GM12872 (cell line): Measurements from ENCODE around the gene ATG4C.

Experiments used
- CTCF ChIP-seq: IDR thresholded peaks from 3 replicates; pipeline ENCODE4 v1.5.1; 2011; ENCODE audit warnings: low read depth, mild to moderate bottlenecking, low read length, moderate library complexity; ENCODE audit not compliant: insufficient read depth

The ATG4C gene

GRCh38 chr1:62810420-62811274 is 26.7 kb downstream of the ATG4C start:
- TF ChIP-seq CTCF = no peak

- TF ChIP-seq CTCF = no peak
Observed at GRCh38 chr1:62823556-62823955, 39.6 kb downstream of the ATG4C start.

DNA sequence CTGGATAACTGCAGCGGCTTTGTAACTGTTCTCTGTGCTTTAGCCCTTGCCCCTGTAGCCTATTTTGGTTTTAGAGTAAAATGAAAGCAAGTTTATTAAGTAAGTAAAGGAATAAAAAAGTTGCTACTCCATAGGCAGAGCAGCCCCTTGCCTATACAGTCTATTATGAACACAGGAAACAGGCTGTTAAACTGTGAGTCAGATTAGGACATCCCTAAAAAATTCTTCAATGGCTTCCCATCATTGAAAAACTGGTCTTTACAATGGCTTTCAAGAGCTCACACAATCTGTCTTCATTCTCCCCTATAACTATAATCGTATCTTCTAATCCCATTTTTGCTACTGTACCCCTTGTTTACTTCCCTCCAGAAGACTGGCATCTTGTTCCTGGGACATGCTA is 43.0 kb downstream of the ATG4C start:
- no peak for TF ChIP-seq CTCF

GRCh38 chr1:62832276-62832675 is 48.3 kb downstream of the ATG4C start:
- TF ChIP-seq CTCF = no peak

- TF ChIP-seq CTCF = no peak
Observed at GRCh38 chr1:62833529-62833928, 49.6 kb downstream of the ATG4C start.

DNA sequence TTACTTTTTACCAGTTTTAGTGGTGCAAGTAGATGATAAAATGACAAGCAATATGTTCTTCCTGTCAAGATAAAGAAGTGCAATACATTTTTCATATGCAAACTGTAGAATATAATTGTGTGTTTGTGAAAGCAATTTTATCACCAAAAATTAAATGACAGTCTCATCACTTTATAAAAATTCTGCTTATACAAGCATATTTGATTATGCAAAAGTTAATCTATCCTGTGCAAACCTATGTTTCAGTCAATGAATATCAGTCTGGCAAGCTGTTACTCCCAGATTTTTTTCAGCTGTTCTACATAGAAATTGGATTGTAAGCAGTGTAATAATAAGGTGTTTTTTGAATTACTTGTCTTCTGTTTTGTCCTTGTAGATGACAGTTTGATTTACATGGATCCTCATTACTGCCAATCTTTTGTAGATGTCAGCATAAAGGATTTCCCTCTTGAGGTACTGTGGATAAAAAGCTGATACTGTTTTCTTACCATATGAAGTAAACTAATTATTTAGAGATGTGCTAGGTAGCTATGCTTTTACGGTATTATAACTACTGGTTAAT is 50.5 kb downstream of the ATG4C start:
- no peak for TF ChIP-seq CTCF

DNA sequence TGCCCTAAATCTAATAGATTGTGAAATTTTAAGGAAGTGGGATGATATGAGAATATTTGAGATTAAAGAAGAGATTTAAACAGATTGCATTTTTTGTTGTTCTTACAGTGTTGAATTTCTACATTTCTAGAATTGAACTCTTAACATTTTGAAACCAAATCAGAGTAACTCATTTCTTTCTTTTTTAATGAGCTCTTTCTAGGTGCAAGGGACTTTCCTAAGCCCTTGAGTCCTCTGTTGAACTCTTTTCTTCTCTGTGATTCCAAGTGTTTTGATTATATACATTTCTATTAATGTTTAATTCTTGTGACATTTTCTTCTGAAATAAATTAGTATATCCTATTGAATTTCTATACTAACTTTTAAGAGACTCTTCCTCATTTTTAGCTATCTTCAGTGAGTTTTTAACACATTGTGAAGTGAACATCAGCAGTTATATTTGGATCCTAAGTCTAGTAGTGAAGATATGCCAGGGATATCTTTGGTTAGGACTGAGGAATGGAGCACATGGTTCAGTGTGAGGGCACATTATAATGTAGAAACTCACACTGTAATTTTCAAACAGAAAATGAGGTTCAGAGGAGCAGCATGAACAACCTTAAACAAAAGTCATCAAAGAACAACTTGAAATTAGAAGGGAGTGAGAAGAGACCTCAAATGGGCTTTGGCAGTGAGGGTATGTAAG is 53.1 kb downstream of the ATG4C start:
- no peak for TF ChIP-seq CTCF
